Fibroblast of lung (primary cell): Measurements from ENCODE around the gene POLR2C. TPM values are rescaled to one million over a fixed set of nuclear protein-coding genes. Genes with fewer than 3 reads are reported as not detected.

Experiments
- DNase-seq, 2 donors: peaks; one replicate each; pipeline versions ENCODE4 v3.0.0 to v3.0.0-alpha.2; 2010; ENCODE audit warnings: low read depth in 2 of 2
- H2AFZ ChIP-seq: 2 replicates; pipeline ENCODE4 v1.5.1; 2012; ENCODE audit warnings: low read length, control low read depth, inconsistent platforms
- H3K27ac ChIP-seq: 2 replicates; pipeline ENCODE4 v1.5.1; 2011; ENCODE audit warnings: low read length, control low read depth; ENCODE audit not compliant: insufficient read depth
- H3K27me3 ChIP-seq: 2 replicates; pipeline ENCODE4 v1.5.1; 2011; ENCODE audit warnings: mild to moderate bottlenecking, low read length; ENCODE audit not compliant: control insufficient read depth, insufficient read depth
- H3K36me3 ChIP-seq: 2 replicates; pipeline ENCODE4 v1.5.1; 2011; ENCODE audit warnings: low read length; ENCODE audit not compliant: control insufficient read depth, insufficient read depth
- H3K4me1 ChIP-seq: 2 replicates; pipeline ENCODE4 v1.5.1; 2011; ENCODE audit warnings: low read length; ENCODE audit not compliant: control insufficient read depth, insufficient read depth; ENCODE audit errors: extremely low read depth
- H3K4me2 ChIP-seq: 2 replicates; pipeline ENCODE4 v1.5.1; 2011; ENCODE audit warnings: low read length, control low read depth; ENCODE audit not compliant: insufficient read depth; ENCODE audit errors: extremely low read depth
- H3K4me3 ChIP-seq, 4 experiments: fragments of 200-600 bp in 1 of 4; sonication (generic) in 1 of 4; replicated peaks in 1 of 4; 2 replicates each; pipeline ENCODE4 v1.5.1; 2011 to 2016; ENCODE audit warnings: low read length in 4 of 4, low read depth in 3 of 4, mild to moderate bottlenecking in 3 of 4, control low read depth in 2 of 4, inconsistent platforms in 1 of 4, mixed read lengths in 1 of 4; ENCODE audit not compliant: insufficient read depth in 1 of 4; ENCODE audit errors: control extremely low read depth in 1 of 4
- H3K79me2 ChIP-seq: 2 replicates; pipeline ENCODE4 v1.5.1; 2012; ENCODE audit warnings: mild to moderate bottlenecking, low read length, inconsistent platforms; ENCODE audit not compliant: control insufficient read depth, insufficient read depth
- H3K9ac ChIP-seq: 2 replicates; pipeline ENCODE4 v1.5.1; 2011; ENCODE audit warnings: mild to moderate bottlenecking, low read length, control low read depth; ENCODE audit not compliant: insufficient read depth
- H3K9me3 ChIP-seq: 2 replicates; pipeline ENCODE4 v1.5.1; 2012; ENCODE audit warnings: low read depth, low read length; ENCODE audit not compliant: control insufficient read depth, insufficient read depth
- H4K20me1 ChIP-seq: 2 replicates; pipeline ENCODE4 v1.5.1; 2011; ENCODE audit warnings: low read length; ENCODE audit not compliant: control insufficient read depth, insufficient read depth; ENCODE audit errors: extremely low read depth
- EZH2 ChIP-seq: IDR thresholded peaks from 2 replicates; pipeline ENCODE4 v1.5.1; 2012; ENCODE audit warnings: low read length, control low read depth, mild to moderate bottlenecking; ENCODE audit errors: missing control alignments
- polyA plus RNA-seq, 2 donors: library from polyadenylated mRNA; depleted of rRNA in 1 of 2; stranded (reverse) in 1 of 2; unstranded in 1 of 2; fragments of >200 nt; gene quantifications; 2 replicates each; pipeline ENCODE4 v1.2.1, GENCODE V29; 2011 to 2012; ENCODE audit warnings: missing spikeins in 1 of 2
- total RNA-seq: library from RNA; depleted of rRNA; stranded (reverse); fragments of >200 nt; gene quantifications from 2 replicates; pipeline ENCODE4 v1.2.1, GENCODE V29; 2014
- TF ChIP-seq, protein P1 (sequence below), 2 donors: IDR thresholded peaks in 1 of 2; conservative IDR thresholded peaks in 1 of 2; 1 replicate in 1 of 2; 2 replicates in 1 of 2; pipeline ENCODE4 v1.5.1; 2011 to 2012; ENCODE audit warnings: low read length in 2 of 2, control low read depth in 1 of 2, inconsistent platforms in 1 of 2, low read depth in 1 of 2, mild to moderate bottlenecking in 1 of 2

The POLR2C gene
- total and polyA plus RNA-seq, 2 donors (not counting 1 experiment from before 2014, with no cell fraction given): 84.0 to 106 TPM

GRCh38 chr16:57479205-57479975 lies 16.9 kb downstream of the POLR2C start:
- no peaks in the 10 kb centered on the region for H3K9me3 ChIP-seq
- H3K9ac ChIP-seq: peak overlapping the region; percentile 46
- no peaks in the 10 kb centered on the region for H3K79me2 ChIP-seq
- peaks cover 3% of the 10 kb centered on the region for H3K36me3 ChIP-seq
- no peaks in the 10 kb centered on the region for H3K27me3 ChIP-seq
- no peak for TF ChIP-seq EZH2
- TF ChIP-seq, protein P1, sequence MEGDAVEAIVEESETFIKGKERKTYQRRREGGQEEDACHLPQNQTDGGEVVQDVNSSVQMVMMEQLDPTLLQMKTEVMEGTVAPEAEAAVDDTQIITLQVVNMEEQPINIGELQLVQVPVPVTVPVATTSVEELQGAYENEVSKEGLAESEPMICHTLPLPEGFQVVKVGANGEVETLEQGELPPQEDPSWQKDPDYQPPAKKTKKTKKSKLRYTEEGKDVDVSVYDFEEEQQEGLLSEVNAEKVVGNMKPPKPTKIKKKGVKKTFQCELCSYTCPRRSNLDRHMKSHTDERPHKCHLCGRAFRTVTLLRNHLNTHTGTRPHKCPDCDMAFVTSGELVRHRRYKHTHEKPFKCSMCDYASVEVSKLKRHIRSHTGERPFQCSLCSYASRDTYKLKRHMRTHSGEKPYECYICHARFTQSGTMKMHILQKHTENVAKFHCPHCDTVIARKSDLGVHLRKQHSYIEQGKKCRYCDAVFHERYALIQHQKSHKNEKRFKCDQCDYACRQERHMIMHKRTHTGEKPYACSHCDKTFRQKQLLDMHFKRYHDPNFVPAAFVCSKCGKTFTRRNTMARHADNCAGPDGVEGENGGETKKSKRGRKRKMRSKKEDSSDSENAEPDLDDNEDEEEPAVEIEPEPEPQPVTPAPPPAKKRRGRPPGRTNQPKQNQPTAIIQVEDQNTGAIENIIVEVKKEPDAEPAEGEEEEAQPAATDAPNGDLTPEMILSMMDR (conservative IDR thresholded peaks at IDR 0.05 in 1 of 2, IDR thresholded peaks at IDR 0.05 in 1 of 2; ENCODE audit: low read depth in 1 of 2, low read length in 2 of 2): no peak
- peak overlapping the region; percentile 41 to 65 (median 53) for H3K4me3 ChIP-seq
- peak overlapping the region; percentile 59 for H2AFZ ChIP-seq
- peak; percentile 56 to 74 for DNase-seq
- no peak overlapping the region for H3K27ac ChIP-seq
- H3K4me2 ChIP-seq: peak overlapping the region; percentile 83
- peaks cover 16% of the 10 kb centered on the region for H3K4me1 ChIP-seq
- no peaks in the 10 kb centered on the region for H4K20me1 ChIP-seq

- Histone ChIP-seq H3K9me3 (no peaks in the 10 kb centered on the region), H3K27ac (no peak overlapping the region), H3K4me2 (peak overlapping the region; percentile 83), H3K36me3 (peaks cover 2% of the 10 kb centered on the region), H3K9ac (no peak overlapping the region), H3K27me3 (no peaks in the 10 kb centered on the region), H4K20me1 (no peaks in the 10 kb centered on the region), H3K4me1 (peaks cover 16% of the 10 kb centered on the region), H3K4me3 (peak overlapping the region; percentile 41 to 65 (median 53)), H3K79me2 (no peaks in the 10 kb centered on the region), H2AFZ (peak overlapping the region; percentile 30)
- TF ChIP-seq EZH2: no peak
- TF ChIP-seq, protein P1 (conservative IDR thresholded peaks at IDR 0.05 in 1 of 2, IDR thresholded peaks at IDR 0.05 in 1 of 2; ENCODE audit: low read depth in 1 of 2, low read length in 2 of 2): no peak
- peak; percentile 14 to 62 for DNase-seq
These were observed 17.7 kb downstream of the POLR2C start for GRCh38 chr16:57479976-57480753.

DNA sequence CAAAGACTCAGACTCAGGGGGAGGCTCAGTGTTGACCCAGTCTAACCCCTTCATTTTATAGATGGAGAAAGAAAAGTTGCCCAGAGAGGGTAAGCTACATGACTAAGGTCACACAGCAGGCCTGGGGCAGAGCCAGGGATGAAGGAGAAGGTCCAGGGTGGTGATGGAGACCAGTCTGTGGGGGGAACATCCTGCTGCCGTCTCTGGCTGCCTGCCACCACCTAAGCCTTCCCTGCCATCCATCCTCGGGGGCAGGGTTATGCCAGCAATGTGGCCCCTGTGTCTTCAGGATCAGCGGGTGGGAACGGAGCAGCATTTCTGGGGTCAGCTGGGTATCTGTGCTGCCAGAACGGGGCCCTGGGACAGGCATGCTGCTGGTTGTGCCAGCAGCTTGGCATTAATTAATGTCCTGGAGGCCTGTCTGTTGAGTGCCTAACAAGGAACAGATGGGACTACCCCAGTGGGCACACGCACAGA lies 18.3 kb downstream of the POLR2C start:
- H3K4me1 ChIP-seq: peaks cover 16% of the 10 kb centered on the region
- no peak overlapping the region for H3K27ac ChIP-seq
- H3K9ac ChIP-seq: no peak overlapping the region
- no peaks in the 10 kb centered on the region for H4K20me1 ChIP-seq
- no peak overlapping the region for H3K4me2 ChIP-seq
- H2AFZ ChIP-seq: no peak overlapping the region
- H3K9me3 ChIP-seq: no peaks in the 10 kb centered on the region
- H3K4me3 ChIP-seq: no peak overlapping the region
- DNase-seq: no peak
- no peaks in the 10 kb centered on the region for H3K36me3 ChIP-seq
- TF ChIP-seq, protein P1 (conservative IDR thresholded peaks at IDR 0.05 in 1 of 2, IDR thresholded peaks at IDR 0.05 in 1 of 2; ENCODE audit: low read depth in 1 of 2, low read length in 2 of 2): no peak
- no peak for TF ChIP-seq EZH2
- no peaks in the 10 kb centered on the region for H3K27me3 ChIP-seq
- no peaks in the 10 kb centered on the region for H3K79me2 ChIP-seq
